Neural progenitor cell (in vitro differentiated cells): ENCODE measurements around the gene POU5F1.
"Not testable (repeated sequence)": the region's sequence is repeated elsewhere in the genome, so short reads cannot be mapped to it uniquely, and the experiment has no call there.

Experiments used
- EZH2 ChIP-seq: fragments of 200-600 bp; sonication (generic); IDR thresholded peaks from 2 replicates; pipeline ENCODE4 v1.6.1; 2017; ENCODE audit warnings: antibody characterized with exemption, mild to moderate bottlenecking, moderate library complexity
- EZH2phosphoT487 ChIP-seq: fragments of 200-600 bp; sonication (generic); IDR thresholded peaks from 2 replicates; pipeline ENCODE4 v1.6.1; 2017; ENCODE audit warnings: antibody characterized with exemption
- TF ChIP-seq, protein P1 (sequence below): fragments of 200-600 bp; sonication (generic); IDR thresholded peaks from 2 replicates; pipeline ENCODE4 v1.5.1; 2017; ENCODE audit warnings: antibody characterized with exemption, mild to moderate bottlenecking

DNA sequence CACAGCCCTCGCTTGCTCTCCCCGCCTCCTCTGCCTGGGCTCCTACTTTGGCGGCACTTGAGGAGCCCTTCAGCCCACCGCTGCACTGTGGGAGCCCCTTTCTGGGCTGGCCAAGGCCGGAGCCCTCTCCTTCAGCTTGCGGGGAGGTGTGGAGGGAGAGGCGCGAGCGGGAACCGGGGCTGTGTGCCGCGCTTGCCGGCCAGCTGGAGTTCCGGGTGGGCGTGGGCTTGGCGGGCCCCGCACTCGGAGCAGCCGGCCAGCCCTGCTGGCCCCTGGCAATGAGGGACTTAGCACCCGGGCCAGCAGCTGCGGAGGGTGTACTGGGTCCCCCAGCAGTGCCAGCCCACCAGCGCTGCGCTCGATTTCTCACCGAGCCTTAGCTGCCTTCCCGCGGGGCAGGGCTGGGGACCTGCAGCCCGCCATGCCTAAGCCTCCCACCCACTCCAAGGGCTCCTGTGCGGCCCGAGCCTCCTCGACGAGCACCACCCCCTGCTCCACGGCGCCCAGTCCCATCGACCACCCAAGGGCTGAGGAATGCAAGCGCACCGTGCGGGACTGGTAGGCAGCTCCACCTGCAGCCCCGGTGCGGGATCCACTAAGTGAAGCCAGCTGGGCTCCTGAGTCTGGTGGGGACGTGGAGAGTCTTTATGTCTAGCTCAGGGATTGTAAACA is 25.0 kb upstream of the POU5F1 start:
- TF ChIP-seq, protein P1, sequence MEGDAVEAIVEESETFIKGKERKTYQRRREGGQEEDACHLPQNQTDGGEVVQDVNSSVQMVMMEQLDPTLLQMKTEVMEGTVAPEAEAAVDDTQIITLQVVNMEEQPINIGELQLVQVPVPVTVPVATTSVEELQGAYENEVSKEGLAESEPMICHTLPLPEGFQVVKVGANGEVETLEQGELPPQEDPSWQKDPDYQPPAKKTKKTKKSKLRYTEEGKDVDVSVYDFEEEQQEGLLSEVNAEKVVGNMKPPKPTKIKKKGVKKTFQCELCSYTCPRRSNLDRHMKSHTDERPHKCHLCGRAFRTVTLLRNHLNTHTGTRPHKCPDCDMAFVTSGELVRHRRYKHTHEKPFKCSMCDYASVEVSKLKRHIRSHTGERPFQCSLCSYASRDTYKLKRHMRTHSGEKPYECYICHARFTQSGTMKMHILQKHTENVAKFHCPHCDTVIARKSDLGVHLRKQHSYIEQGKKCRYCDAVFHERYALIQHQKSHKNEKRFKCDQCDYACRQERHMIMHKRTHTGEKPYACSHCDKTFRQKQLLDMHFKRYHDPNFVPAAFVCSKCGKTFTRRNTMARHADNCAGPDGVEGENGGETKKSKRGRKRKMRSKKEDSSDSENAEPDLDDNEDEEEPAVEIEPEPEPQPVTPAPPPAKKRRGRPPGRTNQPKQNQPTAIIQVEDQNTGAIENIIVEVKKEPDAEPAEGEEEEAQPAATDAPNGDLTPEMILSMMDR: not testable (repeated sequence)
- TF ChIP-seq EZH2phosphoT487, EZH2: not testable (repeated sequence)
